Ectodermal cell (in vitro differentiated cells): ENCODE measurements around the gene GLIPR1L1. TPM values are rescaled to one million over a fixed set of nuclear protein-coding genes. Genes with fewer than 3 reads are reported as not detected.

ENCODE experiments used
- H3K27ac ChIP-seq: 2 replicates; pipeline ENCODE4 v1.7.0; 2013; ENCODE audit warnings: mild to moderate bottlenecking, low read depth, low read length; ENCODE audit not compliant: insufficient read depth, poor library complexity, severe bottlenecking
- H3K27me3 ChIP-seq: 2 replicates; pipeline ENCODE4 v1.7.0; 2013; ENCODE audit warnings: mild to moderate bottlenecking, low read length; ENCODE audit not compliant: insufficient read depth, control insufficient read depth, poor library complexity, severe bottlenecking
- H3K36me3 ChIP-seq: one replicate; pipeline ENCODE4 v1.7.0; 2013; ENCODE audit warnings: low read length; ENCODE audit not compliant: control insufficient read depth, insufficient read depth
- H3K4me1 ChIP-seq: one replicate; pipeline ENCODE4 v1.7.0; 2013; ENCODE audit warnings: low read length; ENCODE audit not compliant: control insufficient read depth, insufficient read depth
- H3K4me3 ChIP-seq: 2 replicates; pipeline ENCODE4 v1.7.0; 2013; ENCODE audit warnings: low read depth, low read length, control low read depth; ENCODE audit not compliant: insufficient read depth
- H3K9me3 ChIP-seq: 2 replicates; pipeline ENCODE4 v1.7.0; 2013; ENCODE audit warnings: mild to moderate bottlenecking, low read length, moderate library complexity; ENCODE audit not compliant: control insufficient read depth
- WGBS, 2 experiments: methylation state at CpG; one replicate each; pipeline ENCODE4 v1.1.7; 2013; ENCODE audit warnings: missing lambda C conversion rate in 2 of 2; 5-methylcytosine and 5-hydroxymethylcytosine counted together
- polyA plus RNA-seq, 4 experiments: library from polyadenylated mRNA; stranded (reverse); fragments of 50-300 nt; gene quantifications; one replicate each; pipeline ENCODE4 v1.2.3, GENCODE V29; 2013

The GLIPR1L1 gene
- polyA plus RNA-seq (2013, experiment 1 of 4): not detected
- not detected for polyA plus RNA-seq (2013, experiment 2 of 4)
- polyA plus RNA-seq (2013, experiment 3 of 4): not detected
- polyA plus RNA-seq (2013, experiment 4 of 4): not detected

- Histone ChIP-seq H3K4me1 (no peaks in the 10 kb centered on the region), H3K27ac (peak within 1 kb of the TSS; percentile 26), H3K36me3 (no peaks in the 10 kb centered on the region), H3K9me3 (no peaks in the 10 kb centered on the region), H3K27me3 (no peaks in the 10 kb centered on the region), H3K4me3 (peak within 1 kb of the TSS; percentile 43)
- 9 to 13% methylated on average over 23 of the region's 23 CpGs for WGBS, 2 experiments
These were observed at the start of gene GLIPR1L1 for GRCh38 chr12:75334384-75335030. TSS of gene GLIPR1L1 (plus strand) at chr12:75334670. CDS start at chr12:75334729, 59 bp downstream.

GRCh38 chr12:75288860-75289259 is 45.6 kb upstream of the GLIPR1L1 start:
- H3K4me3 ChIP-seq: no peak overlapping the region

DNA sequence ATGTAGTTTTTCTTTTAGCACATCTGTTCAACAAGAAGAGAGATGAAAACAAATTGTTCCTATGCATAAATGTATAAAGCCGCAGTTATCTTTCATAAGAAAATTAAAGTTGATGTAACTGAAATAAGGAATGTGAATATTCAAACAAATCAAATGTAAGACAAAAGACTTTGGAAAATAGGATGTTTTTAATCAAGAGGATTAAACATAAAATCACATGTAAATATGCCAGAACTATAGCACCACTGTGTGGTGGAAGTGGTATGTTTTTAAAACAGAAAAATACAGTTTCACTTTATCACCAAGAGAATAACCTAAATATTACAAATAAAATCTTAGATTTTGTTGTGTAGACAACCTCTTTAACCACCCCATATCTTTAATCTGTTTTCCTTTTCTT is 44.7 kb upstream of the GLIPR1L1 start:
- H3K9me3 ChIP-seq: no peaks in the 10 kb centered on the region
- no peaks in the 10 kb centered on the region for H3K4me1 ChIP-seq
- H3K27ac ChIP-seq: no peak overlapping the region
- H3K27me3 ChIP-seq: no peaks in the 10 kb centered on the region
- no peaks in the 10 kb centered on the region for H3K36me3 ChIP-seq
- no peak overlapping the region for H3K4me3 ChIP-seq
- 100% methylated on average over 1 of the region's 1 CpG; no CpG with 5 or more reads in 1 of the 2 experiments for WGBS, 2 experiments

More at GRCh38 chr12:75288860-75289259, 45.6 kb upstream of the GLIPR1L1 start:
- H3K4me1 ChIP-seq: no peaks in the 10 kb centered on the region
- no peaks in the 10 kb centered on the region for H3K36me3 ChIP-seq
- no peaks in the 10 kb centered on the region for H3K9me3 ChIP-seq
- 88 to 92% methylated on average over 1 of the region's 1 CpG for WGBS, 2 experiments
- no peak overlapping the region for H3K27ac ChIP-seq
- H3K27me3 ChIP-seq: no peaks in the 10 kb centered on the region

DNA sequence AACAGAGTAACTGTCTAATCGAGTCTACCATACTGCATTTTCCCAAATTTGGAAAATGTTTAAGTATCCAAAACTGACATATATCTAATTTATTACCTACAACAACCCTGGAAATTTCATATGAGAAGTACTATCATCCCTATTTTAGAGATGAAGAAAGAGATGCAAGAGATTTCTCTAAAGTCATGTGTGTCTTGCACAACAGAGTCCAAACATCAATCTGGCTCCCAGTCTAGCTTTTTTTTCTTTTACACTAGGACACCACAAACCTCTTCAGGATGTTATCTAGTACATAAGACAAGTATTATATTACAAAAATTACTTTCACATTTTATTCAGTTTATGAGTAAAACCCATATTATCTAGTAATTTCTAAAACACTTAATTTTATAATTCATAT is 43.5 kb upstream of the GLIPR1L1 start:
- Histone ChIP-seq H3K36me3 (no peaks in the 10 kb centered on the region), H3K4me1 (no peaks in the 10 kb centered on the region), H3K27ac (no peak overlapping the region), H3K4me3 (no peak overlapping the region), H3K27me3 (no peaks in the 10 kb centered on the region), H3K9me3 (no peaks in the 10 kb centered on the region)
- 83 to 90% methylated on average over 1 of the region's 1 CpG for WGBS, 2 experiments

GRCh38 chr12:75294336-75294735 is 40.1 kb upstream of the GLIPR1L1 start:
- Histone ChIP-seq H3K4me3 (no peak overlapping the region), H3K27me3 (no peaks in the 10 kb centered on the region), H3K4me1 (no peaks in the 10 kb centered on the region), H3K27ac (no peak overlapping the region), H3K9me3 (no peaks in the 10 kb centered on the region), H3K36me3 (no peaks in the 10 kb centered on the region)
- WGBS, 2 experiments: 40 to 42% methylated on average over 3 of the region's 3 CpGs

DNA sequence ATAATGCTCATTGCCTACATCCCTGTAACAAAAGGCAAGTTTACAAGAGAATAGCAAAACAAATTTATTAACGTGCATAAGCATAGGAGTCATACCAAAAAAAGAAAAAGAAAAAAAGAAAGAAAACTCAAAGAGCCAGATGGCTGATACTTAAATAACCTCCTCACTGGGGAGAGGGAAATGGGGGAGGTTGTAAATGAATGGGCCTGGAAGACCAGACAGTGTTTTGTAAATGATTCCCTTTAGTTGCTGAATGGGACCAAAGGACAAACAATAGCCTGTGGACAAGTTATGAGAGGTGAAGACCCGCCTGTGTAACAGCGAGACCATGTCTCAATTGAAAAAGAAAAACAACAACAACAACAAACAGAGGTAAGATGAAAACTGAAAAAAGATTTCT is 39.7 kb upstream of the GLIPR1L1 start:
- Histone ChIP-seq H3K27me3 (no peaks in the 10 kb centered on the region), H3K4me3 (no peak overlapping the region), H3K9me3 (no peaks in the 10 kb centered on the region), H3K27ac (no peak overlapping the region), H3K36me3 (no peaks in the 10 kb centered on the region), H3K4me1 (no peaks in the 10 kb centered on the region)
- WGBS, 2 experiments: 53% methylated on average over 2 of the region's 3 CpGs; no CpG with 5 or more reads in 1 of the 2 experiments

DNA sequence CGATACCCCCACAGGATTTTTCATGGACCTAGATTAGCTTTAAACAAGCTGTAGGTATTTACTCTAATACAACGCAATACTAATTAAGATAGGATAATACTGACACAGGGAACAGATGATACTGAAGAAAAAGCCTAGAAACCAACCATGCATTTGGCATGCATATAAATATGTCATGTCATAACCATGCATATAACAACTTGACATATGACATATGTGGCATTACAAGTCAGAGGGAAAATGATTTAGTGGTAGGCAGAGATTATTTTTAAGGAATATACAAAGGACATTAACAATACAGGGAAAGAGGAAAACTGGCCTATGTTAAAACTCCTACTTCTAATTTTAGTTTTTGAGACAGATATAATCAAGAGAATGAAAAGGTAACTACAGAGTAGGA is 32.2 kb upstream of the GLIPR1L1 start:
- H3K36me3 ChIP-seq: no peaks in the 10 kb centered on the region
- H3K4me3 ChIP-seq: no peak overlapping the region
- 100% methylated on average over 1 of the region's 2 CpGs; no CpG with 5 or more reads in 1 of the 2 experiments for WGBS, 2 experiments
- no peak overlapping the region for H3K27ac ChIP-seq
- H3K4me1 ChIP-seq: no peaks in the 10 kb centered on the region
- H3K27me3 ChIP-seq: no peaks in the 10 kb centered on the region
- no peaks in the 10 kb centered on the region for H3K9me3 ChIP-seq

DNA sequence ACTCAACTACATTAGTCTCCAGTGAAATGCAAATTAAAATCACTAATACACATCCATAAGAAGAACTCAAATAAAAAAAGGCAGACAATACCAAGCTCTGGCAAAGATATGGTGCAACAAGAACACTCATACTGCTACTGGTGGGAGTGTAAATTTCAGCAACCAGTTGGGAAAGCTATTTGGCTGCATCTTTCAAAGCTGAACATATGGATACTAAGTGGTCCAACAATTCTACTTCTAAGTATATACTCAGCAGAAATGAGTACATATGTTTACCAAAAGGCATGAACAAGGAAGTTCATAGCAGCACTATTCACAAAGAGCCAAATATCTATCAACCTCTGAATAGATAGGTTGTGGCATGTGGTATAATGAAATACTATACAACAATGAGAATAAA is 31.7 kb upstream of the GLIPR1L1 start:
- no peaks in the 10 kb centered on the region for H3K27me3 ChIP-seq
- no peaks in the 10 kb centered on the region for H3K4me1 ChIP-seq
- H3K36me3 ChIP-seq: no peaks in the 10 kb centered on the region
- H3K9me3 ChIP-seq: no peaks in the 10 kb centered on the region
- no peak overlapping the region for H3K27ac ChIP-seq
- no peak overlapping the region for H3K4me3 ChIP-seq

GRCh38 chr12:75305412-75306332 is 28.8 kb upstream of the GLIPR1L1 start:
- no peaks in the 10 kb centered on the region for H3K9me3 ChIP-seq
- no peaks in the 10 kb centered on the region for H3K4me1 ChIP-seq
- no peaks in the 10 kb centered on the region for H3K27me3 ChIP-seq
- WGBS, 2 experiments: 94 to 95% methylated on average over 56 of the region's 56 CpGs
- H3K4me3 ChIP-seq: no peak overlapping the region
- no peak overlapping the region for H3K27ac ChIP-seq
- H3K36me3 ChIP-seq: no peaks in the 10 kb centered on the region

DNA sequence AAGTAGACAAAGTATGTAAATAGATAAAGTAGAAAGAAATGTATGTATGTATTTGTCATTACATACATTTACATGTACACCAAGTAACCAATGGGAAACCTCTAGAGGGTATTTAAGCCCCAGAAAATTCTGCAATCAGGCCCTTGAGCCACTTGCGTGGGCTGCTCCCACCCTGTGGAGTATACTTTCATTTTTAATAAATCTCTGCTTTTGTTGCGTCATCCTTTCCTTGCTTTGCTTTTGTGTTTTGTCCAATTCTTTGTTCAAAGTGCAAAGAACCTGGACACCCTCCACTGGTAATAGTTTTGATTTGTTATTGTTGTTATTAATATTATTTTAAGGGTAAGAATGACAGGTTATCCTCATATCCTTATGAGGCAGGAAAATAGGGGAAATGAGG is 26.2 kb upstream of the GLIPR1L1 start:
- Histone ChIP-seq H3K27me3 (no peaks in the 10 kb centered on the region), H3K9me3 (no peaks in the 10 kb centered on the region), H3K4me1 (no peaks in the 10 kb centered on the region), H3K27ac (no peak overlapping the region), H3K4me3 (no peak overlapping the region), H3K36me3 (no peaks in the 10 kb centered on the region)
- 89 to 98% methylated on average over 2 of the region's 2 CpGs for WGBS, 2 experiments
